Measurements from ENCODE around the gene PGA4.

DNA sequence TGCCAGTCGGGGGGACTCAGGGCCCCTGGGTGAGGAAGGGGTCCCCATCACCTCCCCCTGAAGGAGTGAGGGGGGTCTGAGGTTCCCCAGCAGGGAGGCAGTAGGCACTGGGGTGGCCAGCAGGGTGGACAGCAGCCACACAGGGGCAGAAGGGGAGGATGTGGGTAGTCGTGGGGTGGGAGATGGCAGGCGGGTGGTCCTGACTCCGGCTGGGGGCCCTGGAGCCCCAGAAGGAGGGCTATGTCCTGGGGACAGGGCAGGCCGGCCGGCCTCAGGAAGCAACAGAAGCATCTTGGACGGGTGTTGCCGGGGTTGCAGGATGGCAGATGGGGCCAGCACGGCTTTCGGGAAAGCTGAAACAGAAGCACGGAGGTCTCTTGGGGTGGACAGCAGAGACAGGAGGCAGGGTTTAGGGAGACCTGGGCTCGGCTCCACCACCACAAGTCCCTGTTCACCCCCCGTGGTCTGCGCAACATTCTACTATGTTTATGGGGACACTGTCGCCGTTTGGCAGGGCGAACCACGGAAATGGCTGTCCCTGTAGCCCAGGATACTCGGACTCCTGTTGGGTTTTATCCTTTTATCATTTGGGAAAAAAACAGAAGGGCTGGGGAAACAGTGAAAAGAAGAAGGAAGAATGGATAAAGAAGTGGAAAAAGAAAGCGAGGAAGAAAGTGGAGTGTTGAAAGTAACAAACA lies 58.9 kb downstream of the PGA4 start:
- TF ChIP-seq, protein P1, sequence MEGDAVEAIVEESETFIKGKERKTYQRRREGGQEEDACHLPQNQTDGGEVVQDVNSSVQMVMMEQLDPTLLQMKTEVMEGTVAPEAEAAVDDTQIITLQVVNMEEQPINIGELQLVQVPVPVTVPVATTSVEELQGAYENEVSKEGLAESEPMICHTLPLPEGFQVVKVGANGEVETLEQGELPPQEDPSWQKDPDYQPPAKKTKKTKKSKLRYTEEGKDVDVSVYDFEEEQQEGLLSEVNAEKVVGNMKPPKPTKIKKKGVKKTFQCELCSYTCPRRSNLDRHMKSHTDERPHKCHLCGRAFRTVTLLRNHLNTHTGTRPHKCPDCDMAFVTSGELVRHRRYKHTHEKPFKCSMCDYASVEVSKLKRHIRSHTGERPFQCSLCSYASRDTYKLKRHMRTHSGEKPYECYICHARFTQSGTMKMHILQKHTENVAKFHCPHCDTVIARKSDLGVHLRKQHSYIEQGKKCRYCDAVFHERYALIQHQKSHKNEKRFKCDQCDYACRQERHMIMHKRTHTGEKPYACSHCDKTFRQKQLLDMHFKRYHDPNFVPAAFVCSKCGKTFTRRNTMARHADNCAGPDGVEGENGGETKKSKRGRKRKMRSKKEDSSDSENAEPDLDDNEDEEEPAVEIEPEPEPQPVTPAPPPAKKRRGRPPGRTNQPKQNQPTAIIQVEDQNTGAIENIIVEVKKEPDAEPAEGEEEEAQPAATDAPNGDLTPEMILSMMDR (IDR thresholded peaks at IDR 0.05), result no peak
- TF ChIP-seq POLR2A (IDR thresholded peaks at IDR 0.05) (no peak), EP300 (IDR thresholded peaks at IDR 0.05) (no peak)

Measured in ovary (tissue), 3 donors.